H1 (cell line): ENCODE results near the gene VSX1. TPM values are rescaled to one million over a fixed set of nuclear protein-coding genes. Genes with fewer than 3 reads are reported as not detected.

ENCODE experiments used
- JUND ChIP-seq: IDR thresholded peaks from 2 replicates; pipeline ENCODE4 v1.6.1; 2011; ENCODE audit warnings: mild to moderate bottlenecking, improper control_type of control experiment, low read length
- RAD21 ChIP-seq, 2 experiments: IDR thresholded peaks in 1 of 2; conservative IDR thresholded peaks in 1 of 2; 2 replicates each; pipeline ENCODE4 v1.6.1; 2011; ENCODE audit warnings: low read depth in 2 of 2, low read length in 2 of 2, improper control_type of control experiment in 1 of 2, inconsistent platforms in 1 of 2, mild to moderate bottlenecking in 1 of 2, moderate library complexity in 1 of 2
- RBBP5 ChIP-seq: IDR thresholded peaks from 2 replicates; pipeline ENCODE4 v1.7.1; 2012; ENCODE audit warnings: low read depth, mild to moderate bottlenecking, inconsistent platforms, low read length, moderate library complexity, borderline replicate concordance
- SAP30 ChIP-seq: fragments of 300-600 bp; sonication (generic); IDR thresholded peaks from 2 replicates; pipeline ENCODE4 v1.7.1; 2012; ENCODE audit warnings: low read length, moderate library complexity, mild to moderate bottlenecking, inconsistent platforms; ENCODE audit not compliant: insufficient read depth, insufficient replicate concordance
- TBP ChIP-seq: IDR thresholded peaks from 2 replicates; pipeline ENCODE4 v1.6.1; 2011; ENCODE audit warnings: low read depth, low read length, improper control_type of control experiment
- polyA plus RNA-seq, 7 experiments: library from polyadenylated mRNA; depleted of rRNA in 3 of 7; stranded (reverse) in 5 of 7; unstranded in 2 of 7; fragments of >200 nt in 5 of 7; fragments of 200-250 nt in 2 of 7; gene quantifications; 1 replicate in 5 of 7; 2 replicates in 1 of 7; 4 replicates in 1 of 7; pipeline versions ENCODE4 v1.2.1 to v1.2.3, GENCODE V29; 2011 to 2013; ENCODE audit warnings: missing spikeins in 2 of 7, mixed read lengths in 2 of 7
- total RNA-seq: library from RNA; stranded (reverse); fragmentation: NEBNext Ultra II Directional; extraction: Animal tissue kit (Norgen Biotek cat#: 25700); gene quantifications from 2 replicates; pipeline ENCODE4 v1.2.1, GENCODE V29; 2021

VSX1 gene
- total and polyA plus RNA-seq, 2 of the 8 experiments (the other 6 are each of a cell fraction or from before 2014, with no cell fraction given): 0.14 TPM; not detected in 1

DNA sequence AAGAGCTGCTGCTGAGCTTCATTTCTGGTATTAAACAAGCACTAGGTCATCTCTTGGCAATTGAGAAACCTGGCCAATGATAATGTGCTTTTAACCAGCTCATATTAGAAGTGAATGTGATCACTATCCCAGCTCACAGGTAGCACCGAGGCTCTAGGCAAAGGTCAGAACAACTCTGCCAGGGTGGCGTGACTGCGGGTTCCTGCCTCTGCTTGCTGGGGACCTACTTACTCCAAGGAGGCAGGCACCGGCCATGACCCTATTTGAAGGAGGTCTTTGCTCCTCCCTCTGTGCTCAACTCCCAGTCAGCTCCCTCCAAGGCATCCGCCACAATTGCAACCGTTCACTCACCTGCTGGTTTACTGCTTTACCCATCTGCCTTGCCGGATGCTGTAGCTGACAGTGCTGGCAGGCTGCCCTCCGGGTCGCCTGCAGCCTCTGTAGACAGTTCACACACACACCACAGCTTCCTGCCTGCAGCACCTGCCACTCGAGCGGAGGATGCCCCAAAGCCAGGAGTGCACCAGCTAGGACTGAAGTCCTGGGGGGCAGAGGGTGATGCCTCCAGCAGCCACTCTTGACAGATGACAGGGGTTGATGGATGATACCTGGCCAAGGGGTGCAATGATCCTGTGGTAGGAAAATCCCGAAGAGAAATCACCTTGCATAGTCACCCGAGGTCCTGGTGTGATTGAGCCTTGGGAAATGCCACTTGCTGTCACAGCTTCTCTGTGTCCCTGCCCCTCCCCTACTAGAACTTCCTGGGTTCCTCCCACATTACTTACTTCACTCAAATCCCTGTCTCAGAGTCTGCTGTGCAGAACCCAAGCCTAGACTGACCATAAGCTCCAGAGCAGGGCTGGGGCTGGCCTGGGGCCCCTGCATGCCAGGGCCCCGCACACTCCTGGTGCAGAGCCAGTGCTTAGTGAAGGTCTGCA is 8.8 kb upstream of the VSX1 start (continued):
- TF ChIP-seq TBP (no peak), SAP30 (no peak), RBBP5 (no peak), JUND (no peak), RAD21 (IDR thresholded peaks at IDR 0.05 in 1 of 2, conservative IDR thresholded peaks at IDR 0.05 in 1 of 2; ENCODE audit: low read depth in 2 of 2, low read length in 2 of 2) (no peak)
- TF ChIP-seq, all 59 proteins: peak for 0
